ENCODE measurements around the gene BRSK2.

- TF ChIP-seq, protein P1, sequence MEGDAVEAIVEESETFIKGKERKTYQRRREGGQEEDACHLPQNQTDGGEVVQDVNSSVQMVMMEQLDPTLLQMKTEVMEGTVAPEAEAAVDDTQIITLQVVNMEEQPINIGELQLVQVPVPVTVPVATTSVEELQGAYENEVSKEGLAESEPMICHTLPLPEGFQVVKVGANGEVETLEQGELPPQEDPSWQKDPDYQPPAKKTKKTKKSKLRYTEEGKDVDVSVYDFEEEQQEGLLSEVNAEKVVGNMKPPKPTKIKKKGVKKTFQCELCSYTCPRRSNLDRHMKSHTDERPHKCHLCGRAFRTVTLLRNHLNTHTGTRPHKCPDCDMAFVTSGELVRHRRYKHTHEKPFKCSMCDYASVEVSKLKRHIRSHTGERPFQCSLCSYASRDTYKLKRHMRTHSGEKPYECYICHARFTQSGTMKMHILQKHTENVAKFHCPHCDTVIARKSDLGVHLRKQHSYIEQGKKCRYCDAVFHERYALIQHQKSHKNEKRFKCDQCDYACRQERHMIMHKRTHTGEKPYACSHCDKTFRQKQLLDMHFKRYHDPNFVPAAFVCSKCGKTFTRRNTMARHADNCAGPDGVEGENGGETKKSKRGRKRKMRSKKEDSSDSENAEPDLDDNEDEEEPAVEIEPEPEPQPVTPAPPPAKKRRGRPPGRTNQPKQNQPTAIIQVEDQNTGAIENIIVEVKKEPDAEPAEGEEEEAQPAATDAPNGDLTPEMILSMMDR (IDR thresholded peaks at IDR 0.05 in 4 of 5, conservative IDR thresholded peaks at IDR 0.05 in 1 of 5) = no peak
- TF ChIP-seq POLR2A (IDR thresholded peaks at IDR 0.05) = no peak
These were observed 111.0 kb downstream of the BRSK2 start for GRCh38 chr11:1500466-1501420.
